A549 treated with Mapracorat at 1 μM for 4 hours (cell line): ENCODE data around the gene OPHN1. TPM values are rescaled to one million over a fixed set of nuclear protein-coding genes. Genes with fewer than 3 reads are reported as not detected.

Experiments
- total RNA-seq: library from RNA; stranded (reverse); fragments of 200-300 nt; extraction: Qiagen RNA extraction; gene quantifications from 5 replicates; pipeline ENCODE4 v1.2.3, GENCODE V29; 2022

The OPHN1 gene
- total RNA-seq, result 1.3 to 2.3 TPM (median 1.5 TPM) in 5 replicates

GRCh38 chrX:68433155-68433980 lies at the start of gene OPHN1:
OPHN1 (minus strand) TSS chrX:68433495; CDS start chrX:68433020, 475 bp downstream.

Other genes with a start within 250 kb of the OPHN1 start
- 23.6 to 36.6 TPM (median 31.1 TPM) in 5 replicates for gene YIPF6, start 65.6 kb upstream of the OPHN1 start, total RNA-seq
- 1.1 to 2.3 TPM (median 1.7 TPM) in 5 replicates for gene STARD8, start 214.2 kb upstream of the OPHN1 start, total RNA-seq